HepG2 (cell line): Measurements from ENCODE around the gene WDR54. TPM values are rescaled to one million over a fixed set of nuclear protein-coding genes. Genes with fewer than 3 reads are reported as not detected.

Source experiments
- BRD4 ChIP-seq: sonication (generic); formaldehyde crosslinking; IDR thresholded peaks from 2 replicates; pipeline ENCODE4 v1.4.0; 2020; ENCODE audit warnings: missing genetic modification reagents
- CC2D1A ChIP-seq: sonication (generic); formaldehyde crosslinking; IDR thresholded peaks from 2 replicates; pipeline ENCODE4 v1.8.1; 2023; ENCODE audit warnings: mild to moderate bottlenecking, missing genetic modification reagents
- CEBPG ChIP-seq: IDR thresholded peaks from 2 replicates; pipeline ENCODE4 v1.6.1; 2016
- FOXO1 ChIP-seq: sonication (generic); formaldehyde crosslinking; IDR thresholded peaks from 2 replicates; pipeline ENCODE4 v1.4.0; 2020; ENCODE audit warnings: missing genetic modification reagents
- HNRNPLL ChIP-seq: fragments of 200-400 bp; formaldehyde crosslinking; IDR thresholded peaks from 2 replicates; pipeline ENCODE4 v1.6.1; 2017; ENCODE audit warnings: mild to moderate bottlenecking, low read depth, low read length; ENCODE audit not compliant: poor library complexity, severe bottlenecking
- IRX3 ChIP-seq: sonication (generic); formaldehyde crosslinking; IDR thresholded peaks from 2 replicates; pipeline ENCODE4 v1.8.1; 2023; ENCODE audit warnings: mild to moderate bottlenecking, low read depth, missing genetic modification reagents, borderline replicate concordance
- JUN ChIP-seq: sonication (generic); formaldehyde crosslinking; IDR thresholded peaks from 2 replicates; pipeline ENCODE4 v1.4.0; 2020; ENCODE audit warnings: mild to moderate bottlenecking, missing genetic modification reagents
- JUND ChIP-seq: sonication (generic); formaldehyde crosslinking; IDR thresholded peaks from 2 replicates; pipeline ENCODE4 v1.8.0; 2022; ENCODE audit warnings: mild to moderate bottlenecking, missing genetic modification reagents
- KLF16 ChIP-seq, 2 experiments: sonication (generic) in 1 of 2; formaldehyde crosslinking in 1 of 2; IDR thresholded peaks; 2 replicates each; pipeline versions ENCODE4 v1.6.1 to v1.8.0; 2016 to 2023; ENCODE audit warnings: missing genetic modification reagents in 2 of 2, missing compliant biosample characterization in 1 of 2
- PATZ1 ChIP-seq: sonication (generic); formaldehyde crosslinking; IDR thresholded peaks from 2 replicates; pipeline ENCODE4 v1.4.0; 2020; ENCODE audit warnings: missing genetic modification reagents
- SOX5 ChIP-seq: IDR thresholded peaks from 2 replicates; pipeline ENCODE4 v1.6.1; 2016; ENCODE audit warnings: borderline replicate concordance
- SP4 ChIP-seq: sonication (generic); formaldehyde crosslinking; IDR thresholded peaks from 2 replicates; pipeline ENCODE4 v1.8.1; 2023; ENCODE audit warnings: mild to moderate bottlenecking, missing genetic modification reagents
- SRF ChIP-seq: IDR thresholded peaks from 2 replicates; pipeline ENCODE4 v1.6.1; 2011; ENCODE audit warnings: mild to moderate bottlenecking, low read depth, low read length, moderate library complexity
- ZFP90 ChIP-seq: sonication (generic); formaldehyde crosslinking; IDR thresholded peaks from 2 replicates; pipeline ENCODE4 v1.8.0; 2022; ENCODE audit warnings: missing genetic modification reagents, mild to moderate bottlenecking, inconsistent platforms, borderline replicate concordance
- ZNF12 ChIP-seq: sonication (generic); formaldehyde crosslinking; IDR thresholded peaks from 2 replicates; pipeline ENCODE4 v1.5.0; 2020; ENCODE audit warnings: missing genetic modification reagents
- ZNF232 ChIP-seq: sonication (generic); formaldehyde crosslinking; IDR thresholded peaks from 2 replicates; pipeline ENCODE4 v1.4.0; 2020; ENCODE audit warnings: missing genetic modification reagents, borderline replicate concordance
- ZNF329 ChIP-seq: sonication (generic); formaldehyde crosslinking; IDR thresholded peaks from 2 replicates; pipeline ENCODE4 v1.9.0; 2021; ENCODE audit warnings: low read depth, mild to moderate bottlenecking, missing genetic modification reagents
- ZNF740 ChIP-seq: sonication (generic); formaldehyde crosslinking; IDR thresholded peaks from 2 replicates; pipeline ENCODE4 v1.4.0; 2020; ENCODE audit warnings: missing genetic modification reagents
- ZNF782 ChIP-seq: sonication (generic); formaldehyde crosslinking; IDR thresholded peaks from 2 replicates; pipeline ENCODE4 v1.4.0; 2020; ENCODE audit warnings: missing genetic modification reagents, mild to moderate bottlenecking, borderline replicate concordance
- ZSCAN21 ChIP-seq: sonication (generic); formaldehyde crosslinking; IDR thresholded peaks from 2 replicates; pipeline ENCODE4 v1.8.0; 2022; ENCODE audit warnings: mild to moderate bottlenecking, missing genetic modification reagents, moderate library complexity, borderline replicate concordance
- polyA plus RNA-seq, 8 experiments: library from polyadenylated mRNA; depleted of rRNA in 3 of 8; stranded (reverse) in 7 of 8; unstranded in 1 of 8; fragments of >200 nt; fragmentation: Illumina TruSeq in 4 of 8; extraction: Trizol in 4 of 8; gene quantifications; 2 replicates each; pipeline versions ENCODE4 v1.2.1 to v1.2.3, GENCODE V29; 2011 to 2016; ENCODE audit warnings: low read depth in 4 of 8, missing spikeins in 1 of 8, mixed read lengths in 1 of 8; ENCODE audit not compliant: insufficient read depth in 1 of 8
- total RNA-seq, 5 experiments: library from RNA; depleted of rRNA; stranded (reverse); fragments of >200 nt; fragmentation: Illumina TruSeq; extraction: Trizol; gene quantifications; 2 replicates each; pipeline ENCODE4 v1.2.3, GENCODE V29; 2016; ENCODE audit warnings: low read depth in 1 of 5
- TF ChIP-seq, protein P1 (sequence below): sonication (generic); formaldehyde crosslinking; IDR thresholded peaks from 2 replicates; pipeline ENCODE4 v1.4.0; 2020; ENCODE audit warnings: missing genetic modification reagents, borderline replicate concordance
- TF ChIP-seq, protein P2 (sequence below): sonication (generic); formaldehyde crosslinking; IDR thresholded peaks from 2 replicates; pipeline ENCODE4 v1.4.0; 2020; ENCODE audit warnings: low read depth, mild to moderate bottlenecking, missing genetic modification reagents

The WDR54 gene
- total and polyA plus RNA-seq, 2 of the 13 experiments (the other 11 are each of a cell fraction or from before 2014, with no cell fraction given), result 2.0 to 17.3 TPM

- TF ChIP-seq BRD4 (CRISPR knock-in tag) (no peak; the same call in 1 of the 2 replicates), KLF16 (CRISPR knock-in tag; IDR thresholded peaks at IDR 0.05) (peak in 1 of 2 experiments; percentile 92; a peak in 2 of 4 replicates), SOX5 (CRISPR knock-in tag) (peak; percentile 23; the same call in 1 of the 2 replicates), JUND (CRISPR knock-in tag) (no peak), SP4 (CRISPR knock-in tag) (peak; percentile 38), ZNF12 (CRISPR knock-in tag) (no peak), ZFP90 (CRISPR knock-in tag) (no peak), ZSCAN21 (CRISPR knock-in tag) (peak; percentile 72; the same call in 1 of the 2 replicates), ZNF329 (no peak), ZNF782 (CRISPR knock-in tag) (no peak), ZNF232 (CRISPR knock-in tag) (peak; percentile 76; the same call in 1 of the 2 replicates), FOXO1 (CRISPR knock-in tag) (peak; percentile 33; the same call in 1 of the 2 replicates), JUN (CRISPR knock-in tag) (no peak), CC2D1A (CRISPR knock-in tag) (no peak), PATZ1 (CRISPR knock-in tag) (peak; percentile 60), SRF (no peak), ZNF740 (CRISPR knock-in tag) (no peak), IRX3 (CRISPR knock-in tag) (peak; percentile 81; the same call in 1 of the 2 replicates), HNRNPLL (peak; percentile 72), CEBPG (CRISPR knock-in tag) (no peak; the same call in 1 of the 2 replicates)
- TF ChIP-seq, protein P1, sequence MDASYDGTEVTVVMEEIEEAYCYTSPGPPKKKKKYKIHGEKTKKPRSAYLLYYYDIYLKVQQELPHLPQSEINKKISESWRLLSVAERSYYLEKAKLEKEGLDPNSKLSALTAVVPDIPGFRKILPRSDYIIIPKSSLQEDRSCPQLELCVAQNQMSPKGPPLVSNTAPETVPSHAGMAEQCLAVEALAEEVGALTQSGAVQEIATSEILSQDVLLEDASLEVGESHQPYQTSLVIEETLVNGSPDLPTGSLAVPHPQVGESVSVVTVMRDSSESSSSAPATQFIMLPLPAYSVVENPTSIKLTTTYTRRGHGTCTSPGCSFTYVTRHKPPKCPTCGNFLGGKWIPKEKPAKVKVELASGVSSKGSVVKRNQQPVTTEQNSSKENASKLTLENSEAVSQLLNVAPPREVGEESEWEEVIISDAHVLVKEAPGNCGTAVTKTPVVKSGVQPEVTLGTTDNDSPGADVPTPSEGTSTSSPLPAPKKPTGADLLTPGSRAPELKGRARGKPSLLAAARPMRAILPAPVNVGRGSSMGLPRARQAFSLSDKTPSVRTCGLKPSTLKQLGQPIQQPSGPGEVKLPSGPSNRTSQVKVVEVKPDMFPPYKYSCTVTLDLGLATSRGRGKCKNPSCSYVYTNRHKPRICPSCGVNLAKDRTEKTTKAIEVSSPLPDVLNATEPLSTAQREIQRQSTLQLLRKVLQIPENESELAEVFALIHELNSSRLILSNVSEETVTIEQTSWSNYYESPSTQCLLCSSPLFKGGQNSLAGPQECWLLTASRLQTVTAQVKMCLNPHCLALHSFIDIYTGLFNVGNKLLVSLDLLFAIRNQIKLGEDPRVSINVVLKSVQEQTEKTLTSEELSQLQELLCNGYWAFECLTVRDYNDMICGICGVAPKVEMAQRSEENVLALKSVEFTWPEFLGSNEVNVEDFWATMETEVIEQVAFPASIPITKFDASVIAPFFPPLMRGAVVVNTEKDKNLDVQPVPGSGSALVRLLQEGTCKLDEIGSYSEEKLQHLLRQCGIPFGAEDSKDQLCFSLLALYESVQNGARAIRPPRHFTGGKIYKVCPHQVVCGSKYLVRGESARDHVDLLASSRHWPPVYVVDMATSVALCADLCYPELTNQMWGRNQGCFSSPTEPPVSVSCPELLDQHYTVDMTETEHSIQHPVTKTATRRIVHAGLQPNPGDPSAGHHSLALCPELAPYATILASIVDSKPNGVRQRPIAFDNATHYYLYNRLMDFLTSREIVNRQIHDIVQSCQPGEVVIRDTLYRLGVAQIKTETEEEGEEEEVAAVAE, result no peak
- TF ChIP-seq, protein P2, sequence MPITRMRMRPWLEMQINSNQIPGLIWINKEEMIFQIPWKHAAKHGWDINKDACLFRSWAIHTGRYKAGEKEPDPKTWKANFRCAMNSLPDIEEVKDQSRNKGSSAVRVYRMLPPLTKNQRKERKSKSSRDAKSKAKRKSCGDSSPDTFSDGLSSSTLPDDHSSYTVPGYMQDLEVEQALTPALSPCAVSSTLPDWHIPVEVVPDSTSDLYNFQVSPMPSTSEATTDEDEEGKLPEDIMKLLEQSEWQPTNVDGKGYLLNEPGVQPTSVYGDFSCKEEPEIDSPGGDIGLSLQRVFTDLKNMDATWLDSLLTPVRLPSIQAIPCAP (CRISPR knock-in tag), result no peak
These were observed 29.7 kb upstream of the WDR54 start (continued) for GRCh38 chr2:74391580-74392448.
